OCI-LY1 (cell line): ENCODE results near the gene PGM3.

Experiments
- CTCF ChIP-seq: fragments of 200-600 bp; sonication (generic), shearing (Covaris generic); IDR thresholded peaks from 2 replicates; pipeline ENCODE4 v1.5.1; 2017; ENCODE audit warnings: mild to moderate bottlenecking, antibody characterized with exemption, low read length, moderate library complexity, mixed read lengths
- EZH2 ChIP-seq: fragments of 200-600 bp; sonication (generic), shearing (Covaris generic); IDR thresholded peaks from 2 replicates; pipeline ENCODE4 v1.8.0; 2017; ENCODE audit warnings: borderline replicate concordance, mixed run types, mild to moderate bottlenecking, antibody characterized with exemption, low read length, moderate library complexity, mixed read lengths

- TF ChIP-seq CTCF: no peak
- TF ChIP-seq EZH2: no peak
Measured at GRCh38 chr6:83126807-83127206, 66.3 kb downstream of the PGM3 start.
